HepG2 (cell line): ENCODE data around the gene TAS2R40. TPM values are rescaled to one million over a fixed set of nuclear protein-coding genes. Genes with fewer than 3 reads are reported as not detected.

Source experiments
- ATAC-seq: fragments of 200-7000 bp; cut with Tn5 transposase; 3 replicates; pipeline ENCODE4 v1.9.1; 2020; ENCODE audit warnings: mild to moderate bottlenecking, moderate library complexity
- BruUV-seq: library from RNA; stranded (reverse); fragments of 400-500 nt; replicated peaks from 2 replicates; lab custom pipeline; 2021; lab: Mats Ljungman, UMichigan
- CTCF ChIA-PET: fragments of 300-600 bp; formaldehyde crosslinking; extraction: SDS; loops from one replicate; lab custom pipeline; 2021; ENCODE audit warnings: low total read pairs, inconsistent platforms, low intra/inter-chr PET ratio; lab: Yijun Ruan, JAX
- POLR2A ChIA-PET: fragments of 350-600 bp; sonication (Branson Sonifier 250); formaldehyde crosslinking; loops from one replicate; lab custom pipeline; 2020; ENCODE audit warnings: antibody characterized with exemption, inconsistent platforms; lab: Yijun Ruan, JAX
- DNase-seq: peaks from one replicate; pipeline ENCODE4 v3.0.0-alpha.2; 2015; ENCODE audit warnings: low spot score
- FAIRE-seq: peaks from 3 replicates; lab custom pipeline; 2011; peaks lifted over from hg19 to GRCh38; lab: Jason Lieb, UNC
- H2AFZ ChIP-seq: one replicate; pipeline ENCODE4 v1.6.1; 2011; ENCODE audit warnings: low read length, inconsistent platforms
- H3K27ac ChIP-seq: fragments of 300-600 bp; 3 replicates; pipeline ENCODE4 v1.8.0; 2011; ENCODE audit warnings: mixed run types, mild to moderate bottlenecking, mixed read lengths, low read length, inconsistent platforms; ENCODE audit not compliant: insufficient read depth; ENCODE audit errors: extremely low read length
- H3K27me3 ChIP-seq, 2 experiments: fragments of 200-600 bp in 1 of 2; 2 replicates in 1 of 2; 3 replicates in 1 of 2; pipeline versions ENCODE4 v1.6.0 to v1.8.0; 2011; ENCODE audit warnings: low read length in 2 of 2, mild to moderate bottlenecking in 2 of 2, moderate library complexity in 2 of 2, inconsistent platforms in 1 of 2; ENCODE audit not compliant: insufficient read depth in 2 of 2, control insufficient read depth in 1 of 2
- H3K36me3 ChIP-seq, 2 experiments: fragments of 200-600 bp in 1 of 2; replicated peaks in 1 of 2; 2 replicates in 1 of 2; 3 replicates in 1 of 2; pipeline versions ENCODE4 v1.5.1 to v1.8.0; 2011; ENCODE audit warnings: low read length in 2 of 2, inconsistent platforms in 1 of 2; ENCODE audit not compliant: insufficient read depth in 2 of 2, control insufficient read depth in 1 of 2
- H3K4me1 ChIP-seq: 2 replicates; pipeline ENCODE4 v1.5.1; 2012; ENCODE audit warnings: low read length, inconsistent platforms; ENCODE audit not compliant: insufficient read depth
- H3K4me2 ChIP-seq: 2 replicates; pipeline ENCODE4 v1.6.0; 2011; ENCODE audit warnings: low read depth, low read length, inconsistent platforms
- H3K4me3 ChIP-seq, 3 experiments: fragments of 200-600 bp in 1 of 3; sonication (generic), shearing (Covaris generic) in 1 of 3; replicated peaks in 1 of 3; 2 replicates each; pipeline ENCODE4 v1.5.1; 2011 to 2016; ENCODE audit warnings: low read length in 3 of 3, inconsistent platforms in 2 of 3, low read depth in 2 of 3, mild to moderate bottlenecking in 2 of 3, control low read depth in 1 of 3, mixed read lengths in 1 of 3; ENCODE audit not compliant: insufficient read depth in 1 of 3
- H3K79me2 ChIP-seq: one replicate; pipeline ENCODE4 v1.6.1; 2011; ENCODE audit warnings: low read length, inconsistent platforms; ENCODE audit not compliant: insufficient read depth
- H3K9ac ChIP-seq: 2 replicates; pipeline ENCODE4 v1.6.0; 2011; ENCODE audit warnings: mild to moderate bottlenecking, low read depth, low read length, inconsistent platforms; ENCODE audit not compliant: insufficient read depth
- H3K9me3 ChIP-seq: 2 replicates; pipeline ENCODE4 v1.5.1; 2012; ENCODE audit warnings: mild to moderate bottlenecking, low read length
- H4K20me1 ChIP-seq: 2 replicates; pipeline ENCODE4 v1.6.0; 2011; ENCODE audit warnings: inconsistent platforms, mild to moderate bottlenecking, low read length, moderate library complexity; ENCODE audit not compliant: insufficient read depth
- CHD2 ChIP-seq: IDR thresholded peaks from 2 replicates; pipeline ENCODE4 v1.6.1; 2011; ENCODE audit warnings: low read depth, low read length, improper control_type of control experiment
- IRX3 ChIP-seq: sonication (generic); formaldehyde crosslinking; IDR thresholded peaks from 2 replicates; pipeline ENCODE4 v1.8.1; 2023; ENCODE audit warnings: mild to moderate bottlenecking, low read depth, missing genetic modification reagents, borderline replicate concordance
- JDP2 ChIP-seq: sonication (generic); formaldehyde crosslinking; IDR thresholded peaks from 2 replicates; pipeline ENCODE4 v1.8.1; 2022; ENCODE audit warnings: missing genetic modification reagents, borderline replicate concordance
- KDM6A ChIP-seq: IDR thresholded peaks from 2 replicates; pipeline ENCODE4 v1.6.1; 2016; ENCODE audit warnings: low read depth
- ZNF562 ChIP-seq: sonication (generic); formaldehyde crosslinking; IDR thresholded peaks from 2 replicates; pipeline ENCODE4 v1.8.0; 2022; ENCODE audit warnings: missing genetic modification reagents, borderline replicate concordance
- ZNF766 ChIP-seq: sonication (generic); formaldehyde crosslinking; IDR thresholded peaks from 2 replicates; pipeline ENCODE4 v1.5.0; 2020; ENCODE audit warnings: missing genetic modification reagents, borderline replicate concordance
- WGBS: methylation state at CpG from one replicate; pipeline ENCODE4 v1.1.6; 2017; ENCODE audit warnings: low lambda C conversion rate; 5-methylcytosine and 5-hydroxymethylcytosine counted together
- in situ Hi-C: cut with HindIII; loops from 2 replicates; pipeline ENCODE4 v1.10.0; 2017; ENCODE audit warnings: low pct_unique_long_range_greater_than_20kb; ENCODE audit not compliant: extremely low pct_ligation_motif_present
- intact Hi-C: fragments of 100-400 bp; cut with micrococcal nuclease; formaldehyde crosslinking; loops from one replicate; pipeline ENCODE4 v1.10.0; 2022; ENCODE audit not compliant: unreplicated experiment
- polyA plus RNA-seq, 8 experiments: library from polyadenylated mRNA; depleted of rRNA in 3 of 8; stranded (reverse) in 7 of 8; unstranded in 1 of 8; fragments of >200 nt; fragmentation: Illumina TruSeq in 4 of 8; extraction: Trizol in 4 of 8; gene quantifications; 2 replicates each; pipeline versions ENCODE4 v1.2.1 to v1.2.3, GENCODE V29; 2011 to 2016; ENCODE audit warnings: low read depth in 4 of 8, missing spikeins in 1 of 8, mixed read lengths in 1 of 8; ENCODE audit not compliant: insufficient read depth in 1 of 8
- total RNA-seq, 5 experiments: library from RNA; depleted of rRNA; stranded (reverse); fragments of >200 nt; fragmentation: Illumina TruSeq; extraction: Trizol; gene quantifications; 2 replicates each; pipeline ENCODE4 v1.2.3, GENCODE V29; 2016; ENCODE audit warnings: low read depth in 1 of 5
- TF ChIP-seq, protein P1 (sequence below): sonication (generic); formaldehyde crosslinking; IDR thresholded peaks from 2 replicates; pipeline ENCODE4 v1.9.0; 2021; ENCODE audit warnings: missing genetic modification reagents, borderline replicate concordance

The TAS2R40 gene
- total and polyA plus RNA-seq, 2 of the 13 experiments (the other 11 are each of a cell fraction or from before 2014, with no cell fraction given) = not detected

DNA sequence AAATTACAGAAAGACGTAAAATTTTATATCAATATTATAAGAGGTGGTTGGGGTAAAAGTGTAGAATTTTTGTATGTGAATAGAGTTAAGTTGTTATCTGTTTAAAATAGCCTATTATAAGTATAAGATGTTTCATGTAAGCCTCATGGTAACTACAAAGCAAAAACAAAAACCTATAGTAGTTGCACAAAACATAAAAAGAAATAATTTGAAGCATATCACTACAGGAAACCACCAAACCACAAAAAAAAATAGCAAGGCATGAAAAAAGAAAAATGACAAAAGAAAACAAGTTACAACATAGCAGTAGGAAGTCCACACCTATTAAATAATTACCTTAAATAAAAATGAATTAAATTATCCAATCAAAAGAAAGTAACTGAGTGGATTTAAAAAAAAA, 29.0 kb downstream of the TAS2R40 start:
- no TSS peak for BruUV-seq
- H2AFZ ChIP-seq = no peak overlapping the region
- in situ Hi-C loops = no loop called here
- H3K9ac ChIP-seq = no peak overlapping the region
- ChIA-PET POLR2A (interaction anchor here (2.7 kb wide), 1 partner anchor 12 kb away, joined by 26 read pairs; the partner anchor contains the start of gene GSTK1), CTCF (no interaction called here)
- intact Hi-C loops = no loop called here
- no peak for TF ChIP-seq CHD2
- TF ChIP-seq IRX3 (CRISPR knock-in tag) = no peak
- TF ChIP-seq, protein P1, sequence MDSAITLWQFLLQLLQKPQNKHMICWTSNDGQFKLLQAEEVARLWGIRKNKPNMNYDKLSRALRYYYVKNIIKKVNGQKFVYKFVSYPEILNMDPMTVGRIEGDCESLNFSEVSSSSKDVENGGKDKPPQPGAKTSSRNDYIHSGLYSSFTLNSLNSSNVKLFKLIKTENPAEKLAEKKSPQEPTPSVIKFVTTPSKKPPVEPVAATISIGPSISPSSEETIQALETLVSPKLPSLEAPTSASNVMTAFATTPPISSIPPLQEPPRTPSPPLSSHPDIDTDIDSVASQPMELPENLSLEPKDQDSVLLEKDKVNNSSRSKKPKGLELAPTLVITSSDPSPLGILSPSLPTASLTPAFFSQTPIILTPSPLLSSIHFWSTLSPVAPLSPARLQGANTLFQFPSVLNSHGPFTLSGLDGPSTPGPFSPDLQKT (CRISPR knock-in tag) = no peak
- TF ChIP-seq ZNF562 (CRISPR knock-in tag) = no peak
- TF ChIP-seq ZNF766 = no peak
- no peak for TF ChIP-seq JDP2
- DNase-seq (no peak), FAIRE-seq (no peak), ATAC-seq (no peak)
- H4K20me1 ChIP-seq = no peaks in the 10 kb centered on the region
- 78% methylated on average over 1 of the region's 1 CpG for WGBS
- no peak overlapping the region for H3K4me3 ChIP-seq
- no peaks in the 10 kb centered on the region for H3K79me2 ChIP-seq
- H3K27me3 ChIP-seq = no peaks in the 10 kb centered on the region
- H3K36me3 ChIP-seq = no peaks in the 10 kb centered on the region
- H3K4me1 ChIP-seq = peaks cover 16% of the 10 kb centered on the region
- no peak overlapping the region for H3K27ac ChIP-seq
- H3K9me3 ChIP-seq = no peaks in the 10 kb centered on the region
- no peak overlapping the region for H3K4me2 ChIP-seq

- Histone ChIP-seq H3K36me3 (no peaks in the 10 kb centered on the region), H3K27ac (no peak overlapping the region), H3K9me3 (no peaks in the 10 kb centered on the region), H3K4me2 (no peak overlapping the region), H3K9ac (no peak overlapping the region), H3K4me3 (no peak overlapping the region), H3K79me2 (no peaks in the 10 kb centered on the region), H3K4me1 (peaks cover 16% of the 10 kb centered on the region), H4K20me1 (no peaks in the 10 kb centered on the region), H2AFZ (no peak overlapping the region), H3K27me3 (no peaks in the 10 kb centered on the region)
- FAIRE-seq (no peak), DNase-seq (no peak), ATAC-seq (no peak)
- intact Hi-C loops = no loop called here
- ChIA-PET CTCF (no interaction called here), POLR2A (no interaction called here)
- WGBS = 74% methylated on average over 2 of the region's 2 CpGs
- in situ Hi-C loops = no loop called here
- BruUV-seq = no TSS peak
- no peak for TF ChIP-seq KDM6A (CRISPR knock-in tag)
These were observed 30.2 kb downstream of the TAS2R40 start for GRCh38 chr7:143252006-143252405.
